HG03460 (cell line): ENCODE measurements around the gene RABGEF1.
"Not testable (repeated sequence)": the region's sequence is repeated elsewhere in the genome, so short reads cannot be mapped to it uniquely, and the experiment has no call there.

Experiments used
- ATAC-seq: cut with Tn5 transposase; IDR thresholded peaks from one replicate; pipeline ENCODE4 v1.9.1; 2021; ENCODE audit not compliant: unreplicated experiment

RABGEF1 gene

DNA sequence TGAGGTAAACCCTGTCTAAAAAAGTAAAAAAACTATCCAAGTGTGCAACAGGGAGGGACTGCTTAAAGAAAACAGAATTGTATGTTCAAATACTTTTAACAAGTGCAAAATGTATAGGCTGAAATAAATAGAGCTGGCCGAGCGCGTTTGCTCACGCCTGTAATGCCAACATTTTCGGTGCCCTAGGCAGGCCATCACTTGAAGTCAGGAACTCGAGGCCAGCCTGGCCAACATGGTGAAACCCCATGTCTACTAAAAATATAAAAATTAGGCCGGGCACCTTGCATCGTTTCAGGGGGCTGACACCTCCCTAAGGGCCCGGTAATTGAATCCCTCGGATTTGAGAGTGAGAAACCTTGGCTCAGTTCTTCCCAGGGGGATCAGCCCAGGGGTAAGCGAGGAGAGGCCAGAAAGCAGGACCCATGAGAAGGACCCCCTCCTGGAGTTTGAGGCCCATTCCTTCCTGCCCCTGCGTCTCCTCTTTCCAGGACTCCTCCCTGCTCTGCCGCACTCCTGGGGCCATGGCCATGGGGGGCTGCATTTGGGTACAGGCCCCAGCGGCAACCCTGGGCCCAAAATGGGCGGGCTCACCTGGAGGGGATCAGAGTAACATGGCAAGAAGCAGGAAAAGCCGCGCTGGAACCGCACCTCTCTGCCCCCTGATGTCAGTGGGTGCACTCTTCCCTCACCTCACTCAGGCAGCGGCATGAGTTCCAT lies 105.0 kb downstream of the RABGEF1 start:
- ATAC-seq: no peak

- ATAC-seq: not testable (repeated sequence)
Observed at GRCh38 chr7:66846096-66846445, 105.5 kb downstream of the RABGEF1 start.

DNA sequence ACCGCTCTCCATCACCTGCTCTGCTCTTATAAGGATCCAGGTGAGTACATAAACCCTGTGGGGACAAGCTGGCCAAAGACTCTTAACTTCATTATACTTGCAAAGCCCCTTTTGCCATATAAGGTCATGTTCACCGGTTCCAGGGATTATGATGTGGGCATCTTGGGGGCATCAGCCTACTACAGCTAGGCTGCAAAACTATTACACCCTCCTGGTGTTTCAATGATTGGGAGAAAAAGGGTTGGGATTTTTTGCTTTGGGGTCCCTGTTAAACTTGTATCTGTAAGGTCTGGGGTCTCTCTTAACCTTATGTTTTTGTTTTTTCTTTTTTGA lies 107.0 kb downstream of the RABGEF1 start:
- not testable (repeated sequence) for ATAC-seq

DNA sequence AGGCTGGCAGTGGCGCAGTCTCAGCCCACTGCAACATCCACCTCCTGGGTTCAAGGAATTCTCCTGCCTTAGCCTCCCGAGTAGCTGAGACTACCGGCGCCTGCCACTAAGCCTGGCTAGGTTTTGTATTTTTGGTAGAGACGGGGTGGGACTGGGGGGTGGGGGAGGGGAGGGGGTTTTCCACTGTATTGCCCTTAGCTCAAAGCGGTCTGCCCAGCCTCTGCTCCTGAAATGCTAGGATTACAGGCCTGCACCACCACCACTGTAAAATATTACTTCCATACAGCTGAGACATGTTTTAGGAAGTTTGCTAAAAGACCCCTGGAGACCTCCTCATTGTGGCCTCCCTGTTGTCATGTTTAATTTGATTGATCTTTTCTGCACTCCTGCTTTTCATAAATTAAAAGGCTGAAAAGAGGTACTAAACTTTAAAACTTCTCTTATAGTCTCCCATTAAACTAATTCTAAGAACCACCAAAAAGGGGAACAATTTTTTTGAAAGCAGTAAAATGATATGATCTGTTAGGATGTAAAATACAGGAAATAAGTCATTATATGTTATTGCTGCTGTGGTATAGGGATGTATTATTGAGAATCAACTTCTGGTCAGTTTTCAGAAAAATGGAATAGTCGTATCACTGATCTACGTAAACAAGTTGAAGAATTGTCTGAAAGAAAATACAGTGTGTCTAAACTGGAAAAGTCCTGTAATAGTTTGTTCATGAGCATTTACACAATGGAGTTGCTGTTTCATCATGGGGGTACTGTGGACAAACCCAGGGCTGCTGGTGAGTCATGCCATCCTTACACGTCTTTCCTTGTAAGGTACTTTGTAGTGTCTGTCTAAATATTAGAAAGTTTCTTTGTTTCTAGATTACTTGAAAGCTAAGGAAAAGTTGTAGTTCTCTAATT lies 107.6 kb downstream of the RABGEF1 start:
- no peak for ATAC-seq

DNA sequence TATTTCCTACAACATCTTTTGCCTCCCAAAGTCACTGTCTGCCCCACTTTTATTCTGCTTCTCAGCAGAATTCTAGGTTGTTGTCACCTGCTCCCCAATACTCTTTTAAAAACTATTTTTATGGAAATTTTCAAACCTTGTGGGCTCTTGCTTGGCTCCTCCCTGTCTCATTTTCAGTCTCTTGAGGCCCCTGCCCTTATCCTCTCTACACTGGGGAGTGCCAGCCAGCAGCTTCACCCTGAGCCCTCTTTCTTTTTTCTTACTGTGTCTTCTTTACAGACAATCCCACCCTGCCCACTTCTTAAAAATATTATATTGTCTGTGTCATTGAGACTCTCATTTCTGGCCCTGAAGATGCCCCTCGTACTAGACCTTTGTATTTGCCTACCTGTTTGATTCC lies 118.8 kb downstream of the RABGEF1 start:
- no peak for ATAC-seq

DNA sequence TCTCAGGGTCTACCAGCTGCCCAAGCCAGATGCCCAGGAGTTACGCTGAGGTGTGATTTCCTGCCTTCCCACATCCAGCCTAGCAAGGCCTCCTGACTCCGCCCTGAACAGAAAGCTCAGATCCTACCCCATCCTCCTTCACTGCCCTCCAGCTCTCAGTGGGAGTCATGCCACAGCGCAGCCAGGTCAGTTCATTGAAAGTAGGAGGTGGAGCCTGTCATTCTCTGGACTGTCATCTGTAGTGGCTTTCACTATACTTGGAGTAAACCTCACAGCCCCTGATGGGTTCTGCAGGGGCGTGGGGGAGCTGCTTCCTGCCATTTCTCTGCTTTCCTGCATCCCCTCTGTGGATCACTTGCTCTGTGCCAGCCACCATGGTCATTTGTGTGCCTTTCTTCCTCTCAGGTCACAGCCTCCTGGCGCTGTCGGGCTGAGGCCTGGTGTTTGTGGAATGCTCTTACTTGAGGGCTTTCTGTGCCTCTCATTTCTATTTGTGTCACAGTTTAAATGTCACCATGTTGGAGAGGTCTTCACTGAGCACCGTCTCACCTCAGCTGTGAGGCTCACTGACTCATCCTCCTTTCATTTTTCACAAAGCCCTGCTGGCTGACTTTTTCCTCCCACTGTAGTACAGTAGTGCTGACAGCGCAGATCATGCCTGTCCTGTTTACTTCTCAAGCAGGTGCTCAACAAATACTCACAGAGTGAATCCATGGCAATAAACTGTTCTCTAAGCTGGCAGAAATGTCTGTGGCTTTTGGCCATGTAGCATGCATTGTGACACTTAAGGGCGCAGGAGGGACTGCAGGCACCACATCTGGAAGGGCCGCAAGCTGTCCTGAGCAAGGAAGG lies 119.5 kb downstream of the RABGEF1 start:
- ATAC-seq: no peak

DNA sequence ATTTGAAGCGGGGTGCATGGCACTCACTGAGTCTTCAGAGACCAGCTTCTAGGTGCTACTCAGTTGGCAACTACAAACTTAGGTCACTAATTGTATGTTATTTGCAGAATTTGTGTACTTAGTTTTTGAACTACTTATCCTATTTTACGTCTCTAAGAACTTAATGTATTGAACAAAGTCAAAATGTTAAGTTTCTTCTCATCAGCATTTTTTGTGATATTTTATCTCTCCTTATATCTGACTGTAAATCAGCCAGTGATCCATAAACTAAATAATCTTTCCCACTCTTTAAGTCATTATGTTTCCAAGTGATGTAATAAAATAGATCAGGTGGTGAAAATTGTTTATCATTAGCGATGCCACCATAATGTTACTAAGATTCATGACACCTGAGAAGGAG lies 120.2 kb downstream of the RABGEF1 start:
- ATAC-seq: no peak
